ENCODE results near the gene RBFOX1. TPM values are rescaled to one million over a fixed set of nuclear protein-coding genes. Genes with fewer than 3 reads are reported as not detected.

The RBFOX1 gene
- total RNA-seq (ENCODE audit: low replicate concordance) = not detected in 2 replicates

DNA sequence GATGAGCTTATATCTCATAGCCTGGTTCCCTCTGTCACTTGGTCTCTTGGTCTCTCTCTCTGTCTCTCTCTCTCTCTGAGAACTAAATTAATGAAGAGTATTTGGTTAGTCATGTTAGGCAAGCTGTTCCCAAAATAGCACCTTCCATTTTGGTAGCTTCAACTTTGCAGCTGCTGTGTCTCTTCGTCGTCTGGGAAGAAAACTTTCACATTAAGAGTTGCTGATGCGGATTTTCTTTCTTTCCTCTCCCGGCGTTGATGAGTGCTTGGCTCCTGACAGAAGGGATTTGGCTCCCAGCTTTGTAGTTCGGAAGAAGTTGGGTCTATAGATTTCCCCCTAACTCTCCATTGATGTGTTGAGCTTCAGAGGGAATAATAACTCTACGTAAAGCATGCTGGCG is at the start of gene RBFOX1:
TSS of gene RBFOX1 (plus strand) at position 235 of the 400 bp plus-strand sequence.

Measured in smooth muscle cell of the coronary artery (primary cell).